ENCODE measurements around the gene KIF3B.

DNA sequence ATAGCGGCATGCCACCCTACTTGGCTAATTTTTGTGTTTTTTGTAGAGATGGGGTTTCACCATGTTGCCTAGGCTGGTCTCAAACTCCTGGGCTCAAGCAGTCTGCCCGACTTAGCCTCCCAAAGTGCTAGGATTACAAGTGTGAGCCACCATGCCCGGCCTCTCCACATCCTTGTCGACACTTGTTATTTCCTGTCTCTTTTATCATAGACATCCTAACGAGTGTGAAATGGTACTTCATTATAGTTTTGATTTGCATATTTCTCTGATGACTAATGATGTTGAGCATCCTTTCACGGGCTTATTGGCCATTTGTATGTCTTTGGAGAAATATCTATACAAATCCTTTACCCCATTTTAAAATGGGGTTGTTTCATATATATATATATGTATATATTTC is 41.6 kb downstream of the KIF3B start:
- TF ChIP-seq, protein P1, sequence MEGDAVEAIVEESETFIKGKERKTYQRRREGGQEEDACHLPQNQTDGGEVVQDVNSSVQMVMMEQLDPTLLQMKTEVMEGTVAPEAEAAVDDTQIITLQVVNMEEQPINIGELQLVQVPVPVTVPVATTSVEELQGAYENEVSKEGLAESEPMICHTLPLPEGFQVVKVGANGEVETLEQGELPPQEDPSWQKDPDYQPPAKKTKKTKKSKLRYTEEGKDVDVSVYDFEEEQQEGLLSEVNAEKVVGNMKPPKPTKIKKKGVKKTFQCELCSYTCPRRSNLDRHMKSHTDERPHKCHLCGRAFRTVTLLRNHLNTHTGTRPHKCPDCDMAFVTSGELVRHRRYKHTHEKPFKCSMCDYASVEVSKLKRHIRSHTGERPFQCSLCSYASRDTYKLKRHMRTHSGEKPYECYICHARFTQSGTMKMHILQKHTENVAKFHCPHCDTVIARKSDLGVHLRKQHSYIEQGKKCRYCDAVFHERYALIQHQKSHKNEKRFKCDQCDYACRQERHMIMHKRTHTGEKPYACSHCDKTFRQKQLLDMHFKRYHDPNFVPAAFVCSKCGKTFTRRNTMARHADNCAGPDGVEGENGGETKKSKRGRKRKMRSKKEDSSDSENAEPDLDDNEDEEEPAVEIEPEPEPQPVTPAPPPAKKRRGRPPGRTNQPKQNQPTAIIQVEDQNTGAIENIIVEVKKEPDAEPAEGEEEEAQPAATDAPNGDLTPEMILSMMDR (IDR thresholded peaks at IDR 0.05): no peak
- TF ChIP-seq POLR2A (IDR thresholded peaks at IDR 0.05): no peak

Measured in adrenal gland (tissue), 5 donors.